ENCODE results near the gene MYL9.

Gene MYL9

GRCh38 chr20:36585410-36586125 lies 44.2 kb downstream of the MYL9 start:
- DNase-seq, result peak; percentile 82

GRCh38 chr20:36587388-36588070 lies 46.2 kb downstream of the MYL9 start:
- no peak for DNase-seq

- DNase-seq, result no peak
Observed at GRCh38 chr20:36591281-36591680, 50.0 kb downstream of the MYL9 start.

- no peak for DNase-seq
Observed at GRCh38 chr20:36591854-36592641, 50.7 kb downstream of the MYL9 start.

GRCh38 chr20:36593347-36593929 lies 52.1 kb downstream of the MYL9 start:
- no peak for DNase-seq

- no peak for DNase-seq
Observed at GRCh38 chr20:36599912-36600345, 58.6 kb downstream of the MYL9 start.

All from T1000 (cell line).